ENCODE measurements around the gene UBIAD1. TPM values are rescaled to one million over a fixed set of nuclear protein-coding genes. Genes with fewer than 3 reads are reported as not detected.
A peak's percentile ranks its signal among the peaks of the same experiment; 100 is the strongest.

UBIAD1 gene
- total and polyA plus RNA-seq, 9 of the 15 experiments (the other 6 are each of a cell fraction or from before 2014, with no cell fraction given) = 6.2 to 34.3 (median 22.3) TPM

GRCh38 chr1:11273595-11274234 is 717 bp downstream of the UBIAD1 start (continued):
- TF ChIP-seq TFE3 (CRISPR knock-in tag; IDR thresholded peaks at IDR 0.05) = no peak
- TF ChIP-seq STAT5A (IDR thresholded peaks at IDR 0.05; ENCODE audit: borderline replicate concordance, low read length) = no peak
- no peak; the same call in 1 of the 2 replicates for TF ChIP-seq FOSL1 (tag; conservative IDR thresholded peaks at IDR 0.05)
- 0 out of 2 replicates have a peak, but pooled peaks have one; percentile 9 for TF ChIP-seq ZNF282 (CRISPR knock-in tag; IDR thresholded peaks at IDR 0.05)
- no peak for TF ChIP-seq JUND (IDR thresholded peaks at IDR 0.05; ENCODE audit: borderline replicate concordance, low read depth, low read length)
- TF ChIP-seq JUND (tag; IDR thresholded peaks at IDR 0.05; ENCODE audit: borderline replicate concordance, low read depth, low read length) = no peak
- TF ChIP-seq SMARCA5 (IDR thresholded peaks at IDR 0.05) = no peak
- TF ChIP-seq HDAC2 (IDR thresholded peaks at IDR 0.05) = no peak
- 0 out of 2 replicates have a peak, but pooled peaks have one; percentile 16 for TF ChIP-seq ZBED1 (IDR thresholded peaks at IDR 0.05)
- no peak for TF ChIP-seq ZBTB34 (CRISPR knock-in tag; IDR thresholded peaks at IDR 0.05)
- no peak for TF ChIP-seq MCM2 (IDR thresholded peaks at IDR 0.05; ENCODE audit: low read depth)
- TF ChIP-seq REST (IDR thresholded peaks at IDR 0.05; ENCODE audit: borderline replicate concordance) = no peak
- TF ChIP-seq REST (CRISPR knock-in tag; IDR thresholded peaks at IDR 0.05; ENCODE audit: low read depth) = no peak
- TF ChIP-seq ZFP36 (IDR thresholded peaks at IDR 0.05; ENCODE audit: low read depth, low read length, partially characterized antibody) = no peak
- 0 out of 2 replicates have a peak, but pooled peaks have one; percentile 11 for TF ChIP-seq PML (IDR thresholded peaks at IDR 0.05; ENCODE audit: low read length)
